IMR-90 (cell line): ENCODE measurements around the gene NAALAD2.

Experiments
- TF ChIP-seq, protein P1 (sequence below): conservative IDR thresholded peaks from 2 replicates; pipeline ENCODE4 v1.5.1; 2012; ENCODE audit warnings: mild to moderate bottlenecking, low read depth, low read length, improper control_type of control experiment
- TF ChIP-seq, protein P2 (sequence below): fragments of 150-350 bp; IDR thresholded peaks from 2 replicates; pipeline ENCODE4 v1.6.1; 2016; ENCODE audit warnings: low read depth, mild to moderate bottlenecking, low read length, moderate library complexity, borderline replicate concordance

- TF ChIP-seq, protein P1, sequence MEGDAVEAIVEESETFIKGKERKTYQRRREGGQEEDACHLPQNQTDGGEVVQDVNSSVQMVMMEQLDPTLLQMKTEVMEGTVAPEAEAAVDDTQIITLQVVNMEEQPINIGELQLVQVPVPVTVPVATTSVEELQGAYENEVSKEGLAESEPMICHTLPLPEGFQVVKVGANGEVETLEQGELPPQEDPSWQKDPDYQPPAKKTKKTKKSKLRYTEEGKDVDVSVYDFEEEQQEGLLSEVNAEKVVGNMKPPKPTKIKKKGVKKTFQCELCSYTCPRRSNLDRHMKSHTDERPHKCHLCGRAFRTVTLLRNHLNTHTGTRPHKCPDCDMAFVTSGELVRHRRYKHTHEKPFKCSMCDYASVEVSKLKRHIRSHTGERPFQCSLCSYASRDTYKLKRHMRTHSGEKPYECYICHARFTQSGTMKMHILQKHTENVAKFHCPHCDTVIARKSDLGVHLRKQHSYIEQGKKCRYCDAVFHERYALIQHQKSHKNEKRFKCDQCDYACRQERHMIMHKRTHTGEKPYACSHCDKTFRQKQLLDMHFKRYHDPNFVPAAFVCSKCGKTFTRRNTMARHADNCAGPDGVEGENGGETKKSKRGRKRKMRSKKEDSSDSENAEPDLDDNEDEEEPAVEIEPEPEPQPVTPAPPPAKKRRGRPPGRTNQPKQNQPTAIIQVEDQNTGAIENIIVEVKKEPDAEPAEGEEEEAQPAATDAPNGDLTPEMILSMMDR = no peak
- TF ChIP-seq, protein P2, sequence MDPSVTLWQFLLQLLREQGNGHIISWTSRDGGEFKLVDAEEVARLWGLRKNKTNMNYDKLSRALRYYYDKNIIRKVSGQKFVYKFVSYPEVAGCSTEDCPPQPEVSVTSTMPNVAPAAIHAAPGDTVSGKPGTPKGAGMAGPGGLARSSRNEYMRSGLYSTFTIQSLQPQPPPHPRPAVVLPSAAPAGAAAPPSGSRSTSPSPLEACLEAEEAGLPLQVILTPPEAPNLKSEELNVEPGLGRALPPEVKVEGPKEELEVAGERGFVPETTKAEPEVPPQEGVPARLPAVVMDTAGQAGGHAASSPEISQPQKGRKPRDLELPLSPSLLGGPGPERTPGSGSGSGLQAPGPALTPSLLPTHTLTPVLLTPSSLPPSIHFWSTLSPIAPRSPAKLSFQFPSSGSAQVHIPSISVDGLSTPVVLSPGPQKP = no peak
Observed at GRCh38 chr11:90176069-90176468, 41.6 kb downstream of the NAALAD2 start.
